GM13976 (cell line): ENCODE data around the gene TBCEL.

Source experiments
- DNase-seq: peaks from one replicate; pipeline ENCODE4 v3.0.0; 2012; ENCODE audit warnings: low spot score
- CTCF ChIP-seq: IDR thresholded peaks from 2 replicates; pipeline ENCODE4 v1.5.1; 2012; ENCODE audit warnings: borderline replicate concordance, mild to moderate bottlenecking; ENCODE audit not compliant: insufficient read depth; ENCODE audit errors: extremely low read depth, missing control alignments, control extremely low read depth
- in situ Hi-C: fragments of 300-500 bp; cut with MboI; formaldehyde crosslinking; loops from one replicate; pipeline ENCODE4 v1.12.0; 2022; ENCODE audit warnings: low sequenced_read_pairs, mixed read lengths, inconsistent platforms; ENCODE audit not compliant: unreplicated experiment

TBCEL gene

DNA sequence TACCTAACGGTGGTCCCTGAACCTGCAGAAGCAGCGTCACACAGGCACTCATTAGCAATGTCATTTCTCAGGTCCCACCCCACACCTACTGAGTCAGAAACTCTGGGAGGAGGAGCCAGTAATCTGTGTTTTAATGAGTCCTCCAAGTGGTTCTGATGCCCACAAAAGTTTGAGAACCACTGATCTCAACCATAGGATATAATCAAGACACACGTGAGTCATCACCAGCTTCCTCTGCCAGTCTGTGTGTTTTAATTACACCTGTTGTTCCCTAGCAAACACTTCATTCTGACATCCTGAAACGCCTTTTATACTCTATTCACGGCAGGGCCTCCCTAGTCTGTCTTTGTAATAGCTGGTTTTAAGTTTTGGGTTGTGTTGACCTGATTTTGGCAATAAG lies 82.9 kb downstream of the TBCEL start:
- DNase-seq: no peak
- TF ChIP-seq CTCF: no peak
- in situ Hi-C loops: loop anchor here (25.0 kb wide), 1 partner anchor 595 kb away; the partner anchor contains the start of gene GRIK4

GRCh38 chr11:121108413-121108812 lies 84.5 kb downstream of the TBCEL start:
- in situ Hi-C loops: loop anchor here (25.0 kb wide), 1 partner anchor 596 kb away; the partner anchor contains the start of gene GRIK4
- DNase-seq: no peak
- TF ChIP-seq CTCF: no peak

GRCh38 chr11:121109471-121109870 lies 85.6 kb downstream of the TBCEL start:
- in situ Hi-C loops: loop anchor here (25.0 kb wide), 1 partner anchor 597 kb away; the partner anchor contains the start of gene GRIK4

DNA sequence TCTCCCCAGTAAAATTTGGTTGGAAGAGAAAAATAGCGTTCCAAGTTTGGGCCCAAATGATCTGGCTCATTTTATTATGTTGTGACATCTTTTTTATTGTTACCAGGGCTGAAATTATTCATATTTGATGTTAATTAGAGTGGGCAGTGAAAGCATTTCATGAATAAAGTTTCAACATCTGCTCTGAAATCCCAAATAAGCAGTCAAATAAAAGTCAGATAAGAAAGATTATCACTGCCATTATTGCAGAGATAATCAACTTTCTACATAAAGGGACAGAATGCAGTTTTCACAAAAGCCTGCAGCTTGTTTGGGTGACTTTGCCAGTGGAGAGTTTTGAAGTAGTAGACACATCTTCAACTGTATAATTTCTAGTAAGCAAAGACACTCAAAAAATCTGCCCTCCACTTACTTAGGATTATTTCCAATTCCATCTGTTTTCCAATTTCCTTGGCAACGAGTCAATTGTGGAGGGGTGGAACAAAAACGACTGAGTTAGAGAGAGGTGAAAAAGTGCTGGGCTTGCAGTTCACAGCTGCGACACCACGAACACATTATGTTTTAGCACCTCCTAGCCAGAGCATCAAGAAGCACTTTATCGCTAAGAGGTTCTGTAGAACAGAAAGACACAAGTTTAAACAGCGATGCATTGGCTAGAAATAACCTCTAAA lies 86.1 kb downstream of the TBCEL start:
- DNase-seq: no peak
- in situ Hi-C loops: loop anchor here (25.0 kb wide), 1 partner anchor 598 kb away; the partner anchor contains the start of gene GRIK4
- TF ChIP-seq CTCF: no peak

More at GRCh38 chr11:121109471-121109870, 85.6 kb downstream of the TBCEL start:
- no peak for TF ChIP-seq CTCF
- no peak for DNase-seq

- in situ Hi-C loops: loop anchor here (25.0 kb wide), 1 partner anchor 599 kb away; the partner anchor contains the start of gene GRIK4
- no peak for DNase-seq
- no peak for TF ChIP-seq CTCF
These were observed 87.2 kb downstream of the TBCEL start for GRCh38 chr11:121110871-121111724.
